ENCODE measurements around the gene TRMT44. TPM values are rescaled to one million over a fixed set of nuclear protein-coding genes. Genes with fewer than 3 reads are reported as not detected.
"Not testable (repeated sequence)": the region's sequence is repeated elsewhere in the genome, so short reads cannot be mapped to it uniquely, and the experiment has no call there.

The TRMT44 gene
- polyA plus RNA-seq, 1 experiment = 7.1 TPM

DNA sequence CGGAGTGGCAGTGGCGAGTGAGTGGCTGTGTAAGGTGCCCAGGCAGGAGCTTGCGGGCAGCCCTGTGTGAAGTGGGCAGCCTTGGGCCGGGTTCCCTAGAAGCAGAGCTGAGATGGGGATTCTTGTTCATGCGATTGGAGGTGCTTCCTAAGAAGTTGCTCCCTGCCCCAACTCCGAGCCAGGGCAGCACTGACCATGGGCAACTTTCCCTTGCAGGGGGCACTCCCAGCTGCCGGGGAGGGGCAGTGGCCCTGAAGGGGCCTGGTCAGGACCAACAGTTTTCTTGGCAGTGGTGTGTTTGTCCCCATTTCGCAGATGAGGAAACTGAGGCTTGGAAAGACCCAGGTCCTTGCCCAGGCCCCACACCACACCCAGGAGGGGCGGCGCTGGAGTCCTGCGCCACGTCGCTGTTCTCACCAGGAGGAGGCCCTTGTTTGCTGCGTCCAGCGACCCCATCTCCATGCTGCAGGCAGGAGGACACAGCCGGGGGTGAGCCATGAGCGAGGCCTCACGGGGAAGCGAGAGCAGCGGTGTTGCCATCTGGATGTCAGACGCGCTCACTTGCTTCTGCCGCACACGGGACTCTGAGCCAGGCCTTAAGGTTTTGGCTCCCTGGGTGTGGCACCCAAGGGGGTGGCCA is 68.9 kb downstream of the TRMT44 start:
- CTCF ChIA-PET = no interaction called here
- H3K36me3 ChIP-seq (ENCODE audit: control insufficient read depth, insufficient read depth, low read length) = no peaks in the 10 kb centered on the region
- TF ChIP-seq, protein P1, sequence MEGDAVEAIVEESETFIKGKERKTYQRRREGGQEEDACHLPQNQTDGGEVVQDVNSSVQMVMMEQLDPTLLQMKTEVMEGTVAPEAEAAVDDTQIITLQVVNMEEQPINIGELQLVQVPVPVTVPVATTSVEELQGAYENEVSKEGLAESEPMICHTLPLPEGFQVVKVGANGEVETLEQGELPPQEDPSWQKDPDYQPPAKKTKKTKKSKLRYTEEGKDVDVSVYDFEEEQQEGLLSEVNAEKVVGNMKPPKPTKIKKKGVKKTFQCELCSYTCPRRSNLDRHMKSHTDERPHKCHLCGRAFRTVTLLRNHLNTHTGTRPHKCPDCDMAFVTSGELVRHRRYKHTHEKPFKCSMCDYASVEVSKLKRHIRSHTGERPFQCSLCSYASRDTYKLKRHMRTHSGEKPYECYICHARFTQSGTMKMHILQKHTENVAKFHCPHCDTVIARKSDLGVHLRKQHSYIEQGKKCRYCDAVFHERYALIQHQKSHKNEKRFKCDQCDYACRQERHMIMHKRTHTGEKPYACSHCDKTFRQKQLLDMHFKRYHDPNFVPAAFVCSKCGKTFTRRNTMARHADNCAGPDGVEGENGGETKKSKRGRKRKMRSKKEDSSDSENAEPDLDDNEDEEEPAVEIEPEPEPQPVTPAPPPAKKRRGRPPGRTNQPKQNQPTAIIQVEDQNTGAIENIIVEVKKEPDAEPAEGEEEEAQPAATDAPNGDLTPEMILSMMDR (IDR thresholded peaks at IDR 0.05; ENCODE audit: insufficient read depth, low read depth, low read length) = no peak
- POLR2A ChIA-PET = no interaction called here
- no peak for DNase-seq (ENCODE audit: low read depth)
- H3K27me3 ChIP-seq (ENCODE audit: control insufficient read depth, insufficient read depth, low read length) = no peaks in the 10 kb centered on the region
- no peak overlapping the region for H3K4me3 ChIP-seq (ENCODE audit: low read depth, low read length)

DNA sequence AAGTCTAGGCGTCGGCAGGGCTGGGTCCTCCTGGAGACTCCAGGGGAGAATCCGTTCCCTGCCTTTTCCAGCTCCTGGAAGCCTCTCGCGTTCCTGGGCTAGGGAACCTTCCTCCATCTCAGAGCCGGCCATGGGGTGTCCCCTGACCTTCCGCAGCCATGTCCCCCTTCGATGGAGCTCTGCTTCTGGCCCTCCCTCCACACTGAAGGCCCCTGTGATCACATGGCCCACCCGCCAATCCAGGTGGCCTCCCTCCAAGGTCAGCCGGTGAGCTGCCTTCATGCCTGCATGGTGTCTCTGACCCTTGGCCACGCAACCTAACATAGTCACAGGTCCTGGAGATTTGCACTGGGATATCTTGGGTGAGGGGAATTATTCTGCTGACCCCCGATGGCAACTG is 69.6 kb downstream of the TRMT44 start:
- Histone ChIP-seq H3K36me3 (ENCODE audit: control insufficient read depth, insufficient read depth, low read length) (no peaks in the 10 kb centered on the region), H3K4me3 (ENCODE audit: low read depth, low read length) (no peak overlapping the region), H3K27me3 (ENCODE audit: control insufficient read depth, insufficient read depth, low read length) (no peaks in the 10 kb centered on the region)
- ChIA-PET POLR2A (no interaction called here), CTCF (no interaction called here)
- DNase-seq (ENCODE audit: low read depth) = no peak
- TF ChIP-seq, protein P1 (IDR thresholded peaks at IDR 0.05; ENCODE audit: insufficient read depth, low read depth, low read length) = no peak

DNA sequence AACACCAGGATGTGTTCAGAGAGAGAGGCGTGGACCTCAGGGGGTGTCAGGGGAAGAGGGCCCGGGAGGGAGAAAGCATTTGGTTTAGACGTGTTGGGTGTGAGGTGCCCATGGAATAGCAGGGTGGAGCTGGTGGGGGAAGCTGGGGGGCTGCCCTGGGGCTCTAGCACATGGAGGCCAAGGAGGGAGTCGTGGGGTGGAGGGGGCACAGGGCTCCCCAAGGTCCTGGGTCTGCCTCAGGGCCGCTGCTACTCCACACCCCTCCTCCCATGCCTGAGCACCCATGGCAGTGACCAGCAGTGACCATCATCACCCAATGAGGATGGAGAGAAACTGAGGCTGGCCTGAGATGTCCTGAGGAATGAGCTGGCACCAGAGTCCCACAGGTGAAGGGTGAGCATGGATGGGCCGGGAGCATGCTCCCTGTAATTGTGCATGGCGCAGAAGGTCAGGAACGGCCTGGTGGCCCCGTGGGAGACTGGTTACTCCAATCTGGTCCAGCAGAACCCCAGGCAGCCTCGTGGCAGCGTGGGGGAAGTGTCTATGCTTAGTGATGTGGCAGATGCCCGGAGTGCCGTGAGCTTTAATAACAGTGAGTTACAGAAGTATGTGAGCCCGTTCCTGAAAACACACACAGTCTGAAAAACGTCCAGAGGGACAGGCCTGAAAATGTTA is 70.2 kb downstream of the TRMT44 start:
- Histone ChIP-seq H3K27me3 (ENCODE audit: control insufficient read depth, insufficient read depth, low read length) (no peaks in the 10 kb centered on the region), H3K36me3 (ENCODE audit: control insufficient read depth, insufficient read depth, low read length) (no peaks in the 10 kb centered on the region), H3K4me3 (ENCODE audit: low read depth, low read length) (no peak overlapping the region)
- ChIA-PET POLR2A (no interaction called here), CTCF (no interaction called here)
- TF ChIP-seq, protein P1 (IDR thresholded peaks at IDR 0.05; ENCODE audit: insufficient read depth, low read depth, low read length) = no peak
- no peak for DNase-seq (ENCODE audit: low read depth)

DNA sequence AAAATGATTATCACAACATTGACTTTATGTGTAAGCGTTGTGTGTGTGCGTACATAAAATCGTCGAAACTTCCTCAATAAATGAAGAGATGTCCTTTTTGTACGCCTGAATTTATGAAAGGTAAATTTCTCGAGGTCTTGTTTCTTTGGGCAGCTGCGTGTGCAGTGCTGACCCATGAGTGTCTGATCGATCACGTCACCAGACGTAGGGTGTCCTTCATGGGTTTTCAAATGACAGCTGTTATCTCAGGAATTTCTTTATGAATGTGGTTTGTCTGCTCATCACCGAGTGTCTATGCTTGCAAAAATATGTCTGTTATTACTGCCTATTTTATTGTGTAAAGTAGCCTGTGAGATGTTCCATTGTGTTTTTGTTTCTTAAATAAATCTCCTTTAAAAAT is 71.9 kb downstream of the TRMT44 start:
- ChIA-PET POLR2A (no interaction called here), CTCF (interaction anchor here (1.5 kb wide), 1 partner anchor 9 kb away, joined by 4 read pairs; no protein-coding TSS in a partner anchor)
- no peaks in the 10 kb centered on the region for H3K27me3 ChIP-seq (ENCODE audit: control insufficient read depth, insufficient read depth, low read length)
- H3K4me3 ChIP-seq (ENCODE audit: low read depth, low read length) = no peak overlapping the region
- no peak for DNase-seq (ENCODE audit: low read depth)
- TF ChIP-seq, protein P1 (IDR thresholded peaks at IDR 0.05; ENCODE audit: insufficient read depth, low read depth, low read length) = no peak
- no peaks in the 10 kb centered on the region for H3K36me3 ChIP-seq (ENCODE audit: control insufficient read depth, insufficient read depth, low read length)

DNA sequence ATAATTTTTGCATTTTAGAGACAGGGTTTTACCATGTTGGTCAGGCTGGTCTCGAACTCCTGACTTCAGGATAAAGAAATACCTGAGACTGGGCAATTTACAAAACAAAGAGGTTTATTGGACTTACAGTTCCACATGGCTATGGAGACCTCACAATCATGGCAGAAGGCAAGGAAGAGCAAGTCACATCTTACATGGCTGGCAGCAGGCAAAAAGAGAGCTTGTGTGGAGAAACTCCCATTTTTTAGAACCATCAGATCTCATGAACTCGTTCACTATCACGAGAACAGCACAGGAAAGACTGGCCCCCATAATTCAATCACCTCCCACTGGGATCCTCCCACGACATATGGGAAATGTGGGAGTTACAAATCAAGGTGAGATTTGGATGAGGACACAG is 72.5 kb downstream of the TRMT44 start:
- H3K36me3 ChIP-seq (ENCODE audit: control insufficient read depth, insufficient read depth, low read length); H3K4me3 ChIP-seq (ENCODE audit: low read depth, low read length); POLR2A ChIA-PET; CTCF ChIA-PET; DNase-seq (ENCODE audit: low read depth); H3K27me3 ChIP-seq (ENCODE audit: control insufficient read depth, insufficient read depth, low read length): not testable (repeated sequence)
